Right lobe of liver (tissue), 4 donors: Measurements from ENCODE around the gene FOXN1.

Experiments used
- POLR2A ChIP-seq: fragments of 450-650 bp; IDR thresholded peaks from one replicate; pipeline ENCODE4 v1.6.1; 2017; ENCODE audit warnings: antibody characterized with exemption, mild to moderate bottlenecking
- TF ChIP-seq, protein P1 (sequence below), 4 donors: fragments of 200-600 bp in 3 of 4; fragments of 450-650 bp in 1 of 4; IDR thresholded peaks; one replicate each; pipeline versions ENCODE4 v1.5.1 to v1.8.0; 2016 to 2022; ENCODE audit warnings: antibody characterized with exemption in 4 of 4, mild to moderate bottlenecking in 2 of 4
- donor health status: DM: no; HTN: no; CAD: no.
- donor health status: DM: no; HTN: no; CAD: no.
- donor health status: DM: no; HTN: yes; CAD: no.

DNA sequence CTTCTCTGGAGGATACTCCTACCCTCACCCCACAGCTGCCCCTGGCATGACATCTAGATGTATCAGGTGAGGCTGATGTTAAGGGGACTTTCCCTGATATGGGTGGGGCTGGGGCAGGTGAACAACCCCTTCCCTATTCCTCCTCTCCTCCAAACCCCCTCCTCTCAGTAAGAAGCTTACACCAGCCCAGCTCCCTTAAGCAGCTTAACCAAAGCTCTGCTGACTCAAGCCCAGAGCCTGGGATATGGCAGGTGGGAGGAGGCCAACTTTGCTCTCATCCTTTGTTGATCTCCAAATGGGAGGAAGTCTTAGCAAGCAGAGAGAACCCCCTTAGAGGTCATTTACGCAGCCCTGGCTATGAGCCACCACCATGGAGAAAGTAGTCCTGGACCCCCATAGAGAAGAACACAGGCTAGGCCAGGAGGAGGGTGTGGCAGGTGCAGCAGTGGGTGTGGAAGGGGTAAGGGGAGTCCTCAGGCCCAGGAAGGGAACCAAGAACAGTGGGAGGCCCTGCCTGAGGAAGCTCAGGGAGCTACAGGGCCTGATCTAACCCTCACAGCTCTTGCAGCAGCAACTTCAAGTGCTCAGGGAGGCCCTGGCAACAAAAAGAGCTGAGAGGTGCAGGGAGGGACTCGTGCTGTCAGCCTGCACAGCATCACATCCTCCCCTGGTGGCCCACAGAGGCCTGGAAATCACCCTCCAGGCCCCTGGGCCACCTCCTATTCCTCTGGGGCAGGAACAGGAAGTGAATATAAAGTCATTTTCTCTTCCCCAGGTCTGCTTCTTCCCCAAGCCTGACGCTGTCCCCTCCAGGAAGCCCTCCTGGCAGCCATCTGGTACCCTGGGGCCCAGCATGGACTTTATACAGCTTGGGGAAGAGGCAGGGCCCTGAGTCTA is 43.3 kb downstream of the FOXN1 start:
- TF ChIP-seq, protein P1, sequence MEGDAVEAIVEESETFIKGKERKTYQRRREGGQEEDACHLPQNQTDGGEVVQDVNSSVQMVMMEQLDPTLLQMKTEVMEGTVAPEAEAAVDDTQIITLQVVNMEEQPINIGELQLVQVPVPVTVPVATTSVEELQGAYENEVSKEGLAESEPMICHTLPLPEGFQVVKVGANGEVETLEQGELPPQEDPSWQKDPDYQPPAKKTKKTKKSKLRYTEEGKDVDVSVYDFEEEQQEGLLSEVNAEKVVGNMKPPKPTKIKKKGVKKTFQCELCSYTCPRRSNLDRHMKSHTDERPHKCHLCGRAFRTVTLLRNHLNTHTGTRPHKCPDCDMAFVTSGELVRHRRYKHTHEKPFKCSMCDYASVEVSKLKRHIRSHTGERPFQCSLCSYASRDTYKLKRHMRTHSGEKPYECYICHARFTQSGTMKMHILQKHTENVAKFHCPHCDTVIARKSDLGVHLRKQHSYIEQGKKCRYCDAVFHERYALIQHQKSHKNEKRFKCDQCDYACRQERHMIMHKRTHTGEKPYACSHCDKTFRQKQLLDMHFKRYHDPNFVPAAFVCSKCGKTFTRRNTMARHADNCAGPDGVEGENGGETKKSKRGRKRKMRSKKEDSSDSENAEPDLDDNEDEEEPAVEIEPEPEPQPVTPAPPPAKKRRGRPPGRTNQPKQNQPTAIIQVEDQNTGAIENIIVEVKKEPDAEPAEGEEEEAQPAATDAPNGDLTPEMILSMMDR (IDR thresholded peaks at IDR 0.05) = no peak
- TF ChIP-seq POLR2A = no peak
